Liver (tissue), 9 donors: ENCODE measurements around the gene METTL21C. TPM values are rescaled to one million over a fixed set of nuclear protein-coding genes. Genes with fewer than 3 reads are reported as not detected.

Experiments used
- DNase-seq: peaks from one replicate; pipeline ENCODE4 v3.0.0-alpha.2; 2017; ENCODE audit warnings: low spot score
- H3K27ac ChIP-seq, 2 donors: one replicate each; pipeline ENCODE4 v1.7.0; 2013; ENCODE audit warnings: inconsistent platforms in 2 of 2, low read length in 2 of 2, control low read depth in 1 of 2, low read depth in 1 of 2, mild to moderate bottlenecking in 1 of 2
- H3K27me3 ChIP-seq, 4 donors: one replicate each; pipeline versions ENCODE4 v1.6.1 to v1.7.0; 2013; ENCODE audit warnings: low read length in 3 of 4, inconsistent platforms in 1 of 4, mild to moderate bottlenecking in 1 of 4, moderate library complexity in 1 of 4; ENCODE audit not compliant: control insufficient read depth in 4 of 4, insufficient read depth in 4 of 4
- H3K36me3 ChIP-seq, 4 donors: one replicate each; pipeline versions ENCODE4 v1.6.1 to v1.7.0; 2013; ENCODE audit warnings: low read length in 3 of 4, mild to moderate bottlenecking in 3 of 4, low read depth in 1 of 4, moderate library complexity in 1 of 4; ENCODE audit not compliant: control insufficient read depth in 4 of 4, insufficient read depth in 3 of 4
- H3K4me1 ChIP-seq, 4 donors: one replicate each; pipeline versions ENCODE4 v1.6.1 to v1.7.0; 2013; ENCODE audit warnings: low read length in 3 of 4, mild to moderate bottlenecking in 3 of 4, moderate library complexity in 1 of 4; ENCODE audit not compliant: control insufficient read depth in 4 of 4, insufficient read depth in 4 of 4
- H3K4me3 ChIP-seq, 3 donors: one replicate each; pipeline versions ENCODE4 v1.6.1 to v1.7.0; 2013; ENCODE audit warnings: low read length in 3 of 3, control low read depth in 1 of 3, low read depth in 1 of 3, mild to moderate bottlenecking in 1 of 3
- H3K9ac ChIP-seq, 2 donors: one replicate each; pipeline ENCODE4 v1.7.0; 2013; ENCODE audit warnings: low read length in 2 of 2, mild to moderate bottlenecking in 2 of 2, moderate library complexity in 2 of 2, control low read depth in 1 of 2, low read depth in 1 of 2
- H3K9me3 ChIP-seq, 4 donors: one replicate each; pipeline versions ENCODE4 v1.6.1 to v1.7.0; 2013; ENCODE audit warnings: low read length in 3 of 4; ENCODE audit not compliant: control insufficient read depth in 4 of 4
- EGR1 ChIP-seq, 2 donors: IDR thresholded peaks; 2 replicates each; pipeline ENCODE4 v1.6.1; 2016 to 2018; ENCODE audit warnings: antibody characterized with exemption in 2 of 2, low read depth in 2 of 2
- FOXA1 ChIP-seq: IDR thresholded peaks from 2 replicates; pipeline ENCODE4 v1.6.1; 2016; ENCODE audit warnings: antibody characterized with exemption
- FOXA2 ChIP-seq: IDR thresholded peaks from 2 replicates; pipeline ENCODE4 v1.6.1; 2016; ENCODE audit warnings: antibody characterized with exemption
- GABPA ChIP-seq, 2 donors: IDR thresholded peaks in 1 of 2; conservative IDR thresholded peaks in 1 of 2; 2 replicates each; pipeline ENCODE4 v1.6.1; 2016; ENCODE audit warnings: antibody characterized with exemption in 2 of 2, mild to moderate bottlenecking in 1 of 2, moderate library complexity in 1 of 2
- HNF4A ChIP-seq, 2 donors: conservative IDR thresholded peaks; 2 replicates each; pipeline ENCODE4 v1.6.1; 2016; ENCODE audit warnings: antibody characterized with exemption in 2 of 2, mild to moderate bottlenecking in 2 of 2
- HNF4G ChIP-seq: IDR thresholded peaks from 2 replicates; pipeline ENCODE4 v1.6.1; 2016; ENCODE audit warnings: antibody characterized with exemption
- JUND ChIP-seq, 2 donors: IDR thresholded peaks; 2 replicates each; pipeline ENCODE4 v1.6.1; 2016; ENCODE audit warnings: antibody characterized with exemption in 2 of 2
- MAX ChIP-seq: IDR thresholded peaks from 2 replicates; pipeline ENCODE4 v1.6.1; 2016; ENCODE audit warnings: antibody characterized with exemption
- NR2F2 ChIP-seq: IDR thresholded peaks from 2 replicates; pipeline ENCODE4 v1.6.1; 2016; ENCODE audit warnings: antibody characterized with exemption
- RAD21 ChIP-seq, 2 donors: IDR thresholded peaks; 2 replicates each; pipeline ENCODE4 v1.6.1; 2016; ENCODE audit warnings: antibody characterized with exemption in 2 of 2, mild to moderate bottlenecking in 2 of 2
- RXRA ChIP-seq, 2 donors: IDR thresholded peaks; 2 replicates each; pipeline ENCODE4 v1.6.1; 2017 to 2018; ENCODE audit warnings: antibody characterized with exemption in 2 of 2, mild to moderate bottlenecking in 1 of 2
- SP1 ChIP-seq: IDR thresholded peaks from 2 replicates; pipeline ENCODE4 v1.6.1; 2018; ENCODE audit warnings: antibody characterized with exemption, mild to moderate bottlenecking
- TAF1 ChIP-seq: conservative IDR thresholded peaks from 2 replicates; pipeline ENCODE4 v1.6.1; 2016; ENCODE audit warnings: antibody characterized with exemption, mild to moderate bottlenecking
- YY1 ChIP-seq: IDR thresholded peaks from 2 replicates; pipeline ENCODE4 v1.6.1; 2016; ENCODE audit warnings: antibody characterized with exemption, mild to moderate bottlenecking
- ZBTB33 ChIP-seq: IDR thresholded peaks from 2 replicates; pipeline ENCODE4 v1.6.1; 2016; ENCODE audit warnings: antibody characterized with exemption
- WGBS: extraction: QIAGEN DNeasy Blood & Tissue Kit; methylation state at CpG from one replicate; pipeline ENCODE4 v1.1.7; 2013; 5-methylcytosine and 5-hydroxymethylcytosine counted together
- polyA plus RNA-seq, 2 donors: library from polyadenylated mRNA; stranded (reverse) in 1 of 2; unstranded in 1 of 2; fragments of 200-250 nt in 1 of 2; fragments of >200 nt in 1 of 2; fragmentation: Nextera tagmentation in 1 of 2; extraction: Ambion mirVana in 1 of 2; gene quantifications; one replicate each; pipeline versions ENCODE4 v1.2.1 to v1.2.3, GENCODE V29; 2013 to 2015
- total RNA-seq, 2 donors: library from RNA; depleted of rRNA; stranded (reverse); fragments of >200 nt; gene quantifications; one replicate each; pipeline ENCODE4 v1.2.3, GENCODE V29; 2014
- TF ChIP-seq, protein P1 (sequence below): IDR thresholded peaks from 2 replicates; pipeline ENCODE4 v1.6.1; 2016; ENCODE audit warnings: antibody characterized with exemption, mild to moderate bottlenecking
- TF ChIP-seq, protein P2 (sequence below): IDR thresholded peaks from 2 replicates; pipeline ENCODE4 v1.6.1; 2016; ENCODE audit warnings: antibody characterized with exemption
- donor health status: healthy.
- donor health status: healthy.
- donor health status: healthy.
- donor health status: healthy.
- donor health status: healthy.

METTL21C gene
- total and polyA plus RNA-seq, 4 donors: 0.09 TPM; not detected in 3

GRCh38 chr13:102680133-102680717 is 14.6 kb downstream of the METTL21C start:
- no peaks in the 10 kb centered on the region for H3K27me3 ChIP-seq
- H3K4me1 ChIP-seq: peaks cover 0 to 5% (median 0%) of the 10 kb centered on the region in 4 donors
- no peak overlapping the region for H3K27ac ChIP-seq
- no peak for DNase-seq
- no peak overlapping the region for H3K4me3 ChIP-seq
- H3K36me3 ChIP-seq: peaks cover 0 to 37% (median 26%) of the 10 kb centered on the region in 4 donors
- no peak overlapping the region for H3K9ac ChIP-seq
- TF ChIP-seq RAD21 (IDR thresholded peaks at IDR 0.05) (no peak), RXRA (IDR thresholded peaks at IDR 0.05) (no peak), HNF4G (no peak), NR2F2 (no peak), TAF1 (no peak), JUND (IDR thresholded peaks at IDR 0.05) (no peak), HNF4A (conservative IDR thresholded peaks at IDR 0.05) (no peak), FOXA2 (no peak), FOXA1 (no peak), ZBTB33 (no peak), MAX (no peak), YY1 (no peak)
- TF ChIP-seq, protein P1, sequence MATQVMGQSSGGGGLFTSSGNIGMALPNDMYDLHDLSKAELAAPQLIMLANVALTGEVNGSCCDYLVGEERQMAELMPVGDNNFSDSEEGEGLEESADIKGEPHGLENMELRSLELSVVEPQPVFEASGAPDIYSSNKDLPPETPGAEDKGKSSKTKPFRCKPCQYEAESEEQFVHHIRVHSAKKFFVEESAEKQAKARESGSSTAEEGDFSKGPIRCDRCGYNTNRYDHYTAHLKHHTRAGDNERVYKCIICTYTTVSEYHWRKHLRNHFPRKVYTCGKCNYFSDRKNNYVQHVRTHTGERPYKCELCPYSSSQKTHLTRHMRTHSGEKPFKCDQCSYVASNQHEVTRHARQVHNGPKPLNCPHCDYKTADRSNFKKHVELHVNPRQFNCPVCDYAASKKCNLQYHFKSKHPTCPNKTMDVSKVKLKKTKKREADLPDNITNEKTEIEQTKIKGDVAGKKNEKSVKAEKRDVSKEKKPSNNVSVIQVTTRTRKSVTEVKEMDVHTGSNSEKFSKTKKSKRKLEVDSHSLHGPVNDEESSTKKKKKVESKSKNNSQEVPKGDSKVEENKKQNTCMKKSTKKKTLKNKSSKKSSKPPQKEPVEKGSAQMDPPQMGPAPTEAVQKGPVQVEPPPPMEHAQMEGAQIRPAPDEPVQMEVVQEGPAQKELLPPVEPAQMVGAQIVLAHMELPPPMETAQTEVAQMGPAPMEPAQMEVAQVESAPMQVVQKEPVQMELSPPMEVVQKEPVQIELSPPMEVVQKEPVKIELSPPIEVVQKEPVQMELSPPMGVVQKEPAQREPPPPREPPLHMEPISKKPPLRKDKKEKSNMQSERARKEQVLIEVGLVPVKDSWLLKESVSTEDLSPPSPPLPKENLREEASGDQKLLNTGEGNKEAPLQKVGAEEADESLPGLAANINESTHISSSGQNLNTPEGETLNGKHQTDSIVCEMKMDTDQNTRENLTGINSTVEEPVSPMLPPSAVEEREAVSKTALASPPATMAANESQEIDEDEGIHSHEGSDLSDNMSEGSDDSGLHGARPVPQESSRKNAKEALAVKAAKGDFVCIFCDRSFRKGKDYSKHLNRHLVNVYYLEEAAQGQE: no peak
- WGBS: 85% methylated on average over 4 of the region's 4 CpGs
- no peaks in the 10 kb centered on the region for H3K9me3 ChIP-seq

DNA sequence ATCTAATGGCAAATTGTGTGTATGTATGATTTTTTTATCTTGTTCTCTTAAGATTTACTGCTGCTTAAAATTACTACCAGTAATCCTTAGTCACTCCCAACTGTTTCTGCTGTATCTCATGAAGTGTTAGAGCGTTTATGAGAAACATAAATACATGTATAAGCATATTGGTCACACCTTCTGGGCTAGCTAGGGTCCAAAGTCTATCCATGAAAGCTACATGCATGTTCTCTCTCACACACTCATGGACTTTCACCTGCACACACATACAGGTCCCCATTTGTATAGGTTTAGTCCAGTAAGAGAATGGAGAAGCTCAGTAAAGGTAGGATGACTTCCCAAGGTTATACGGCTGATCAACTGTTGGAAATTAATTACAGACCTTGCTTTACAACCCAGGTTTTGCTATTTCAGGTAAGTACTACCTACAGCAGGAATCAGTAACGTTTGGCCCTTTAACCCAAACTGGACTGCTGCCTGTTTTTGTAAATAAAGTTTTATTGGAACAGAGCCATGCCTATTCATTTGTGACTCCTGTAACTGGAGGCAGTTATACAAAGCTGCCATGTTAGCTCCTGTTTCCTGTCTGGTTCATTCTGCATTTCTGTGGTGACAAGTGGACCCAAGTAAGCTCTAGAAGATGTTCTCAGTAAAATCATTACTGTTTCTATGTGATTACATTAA is 15.3 kb downstream of the METTL21C start:
- TF ChIP-seq SP1 (no peak), HNF4A (conservative IDR thresholded peaks at IDR 0.05) (no peak), FOXA2 (no peak), ZBTB33 (no peak), JUND (IDR thresholded peaks at IDR 0.05) (no peak), RXRA (IDR thresholded peaks at IDR 0.05) (no peak), EGR1 (IDR thresholded peaks at IDR 0.05; ENCODE audit: low read depth in 2 of 2) (no peak), MAX (no peak), RAD21 (IDR thresholded peaks at IDR 0.05) (no peak), GABPA (IDR thresholded peaks at IDR 0.05 in 1 of 2, conservative IDR thresholded peaks at IDR 0.05 in 1 of 2) (no peak)
- TF ChIP-seq, protein P1: no peak
- TF ChIP-seq, protein P2, sequence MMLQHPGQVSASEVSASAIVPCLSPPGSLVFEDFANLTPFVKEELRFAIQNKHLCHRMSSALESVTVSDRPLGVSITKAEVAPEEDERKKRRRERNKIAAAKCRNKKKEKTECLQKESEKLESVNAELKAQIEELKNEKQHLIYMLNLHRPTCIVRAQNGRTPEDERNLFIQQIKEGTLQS: no peak
- no peak overlapping the region for H3K9ac ChIP-seq

More for the DNA sequence above, 15.3 kb downstream of the METTL21C start:
- Histone ChIP-seq H3K27ac (no peak overlapping the region), H3K4me1 (peaks cover 0 to 5% (median 0%) of the 10 kb centered on the region in 4 donors), H3K27me3 (no peaks in the 10 kb centered on the region), H3K4me3 (no peak overlapping the region), H3K9me3 (no peaks in the 10 kb centered on the region), H3K36me3 (peaks cover 0 to 43% (median 30%) of the 10 kb centered on the region in 4 donors)
- 64% methylated on average over 3 of the region's 3 CpGs for WGBS
- DNase-seq: no peak
